Activated CD4-positive, alpha-beta T cell treated with anti-CD3 and anti-CD28 coated beads for 1 hour (primary cell): Measurements from ENCODE around the gene OR2H1.
"Not testable (repeated sequence)": the region's sequence is repeated elsewhere in the genome, so short reads cannot be mapped to it uniquely, and the experiment has no call there.

Experiments
- DNase-seq: peaks from one replicate; pipeline ENCODE4 v3.0.0-alpha.2; 2020

Gene OR2H1

DNA sequence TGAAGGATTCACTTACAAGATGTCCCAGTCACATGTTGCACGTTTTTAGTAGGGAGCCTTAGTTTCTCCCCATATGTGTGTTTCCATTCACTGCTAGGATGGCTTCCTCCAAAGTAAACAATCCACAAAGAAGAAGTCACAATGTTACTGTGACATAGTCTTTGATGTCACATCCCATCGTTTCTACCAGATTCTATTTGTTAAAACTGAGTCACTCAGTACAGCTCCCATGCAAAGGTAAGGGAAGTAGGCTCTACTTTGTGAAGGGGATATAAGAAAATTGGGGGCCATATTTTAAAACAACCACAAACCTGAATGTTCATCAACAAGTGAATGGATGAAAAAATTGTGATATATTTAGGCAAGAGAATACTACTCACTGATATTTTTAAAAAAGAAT, at the start of gene OR2H1, which contains the start of gene OR11A1:
OR2H1 (plus strand) TSS at position 185 of the 400 bp plus-strand sequence. CDS start 4,615 bp downstream, outside the sequence.
OR11A1 (minus strand) TSS at position 101 of the 400 bp plus-strand sequence. CDS start 29,430 bp downstream, outside the sequence.
- no peak for DNase-seq

GRCh38 chr6:29414588-29414987, 42.4 kb upstream of the OR2H1 start, which contains the start of gene OR12D1:
Gene OR12D1 (plus strand): TSS chr6:29414928.
- DNase-seq = no peak

- DNase-seq = no peak
Observed at GRCh38 chr6:29419516-29419915, 37.4 kb upstream of the OR2H1 start.

DNA sequence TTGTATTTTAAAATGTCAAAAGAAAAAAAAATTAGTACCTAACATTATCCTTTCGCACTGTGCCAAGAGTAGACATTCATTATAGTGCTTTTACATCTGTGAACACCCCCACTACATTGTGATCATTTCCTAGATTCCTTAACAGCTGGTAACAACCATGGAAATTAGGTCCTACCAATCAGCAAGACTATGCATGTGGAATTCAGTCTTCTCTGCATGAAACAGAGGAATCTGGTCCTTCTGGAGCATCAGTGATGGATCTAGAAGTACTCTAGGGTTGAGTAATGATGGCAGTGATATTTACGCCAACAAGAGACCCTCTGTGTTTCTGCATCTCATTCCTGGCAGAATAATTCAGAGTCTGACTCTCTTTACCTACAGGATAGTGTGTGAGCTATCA, 32.8 kb upstream of the OR2H1 start:
- no peak for DNase-seq

DNA sequence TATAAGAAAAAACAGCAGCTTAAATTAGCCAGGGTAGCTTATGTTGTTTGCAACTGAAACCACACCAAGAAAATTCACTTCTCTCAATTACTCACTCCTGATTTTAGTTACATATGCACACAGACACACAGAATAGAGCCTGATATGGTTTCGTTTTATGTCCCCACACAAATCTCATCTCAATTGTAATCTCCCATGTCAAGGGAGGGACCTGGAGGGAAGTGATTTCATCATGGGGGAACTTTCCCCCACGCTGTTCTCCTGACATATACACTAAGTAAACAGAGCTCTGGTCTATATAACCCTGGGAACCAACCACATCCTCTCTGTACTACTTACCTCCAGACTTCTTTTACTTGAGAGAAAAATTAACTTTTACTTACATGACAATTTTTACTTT, 32.4 kb upstream of the OR2H1 start:
- DNase-seq = no peak

DNA sequence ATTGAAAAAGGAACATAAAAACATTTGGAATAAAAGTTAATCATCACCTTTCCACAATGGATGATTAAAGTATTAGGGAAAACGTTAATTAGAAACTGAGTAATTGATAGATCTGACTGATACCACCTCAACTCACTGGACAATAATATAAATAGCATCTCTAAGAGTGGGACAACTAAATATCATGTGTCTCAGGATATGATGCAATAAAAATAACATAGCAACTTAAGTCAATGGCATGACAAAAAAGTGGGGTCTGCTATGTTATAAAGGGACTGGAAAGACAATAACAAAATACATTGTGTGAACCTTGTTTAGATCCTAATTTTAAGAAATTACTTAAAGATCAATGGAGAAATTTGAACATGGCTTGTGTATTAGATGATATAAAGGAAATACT, 31.9 kb upstream of the OR2H1 start:
- no peak for DNase-seq

DNA sequence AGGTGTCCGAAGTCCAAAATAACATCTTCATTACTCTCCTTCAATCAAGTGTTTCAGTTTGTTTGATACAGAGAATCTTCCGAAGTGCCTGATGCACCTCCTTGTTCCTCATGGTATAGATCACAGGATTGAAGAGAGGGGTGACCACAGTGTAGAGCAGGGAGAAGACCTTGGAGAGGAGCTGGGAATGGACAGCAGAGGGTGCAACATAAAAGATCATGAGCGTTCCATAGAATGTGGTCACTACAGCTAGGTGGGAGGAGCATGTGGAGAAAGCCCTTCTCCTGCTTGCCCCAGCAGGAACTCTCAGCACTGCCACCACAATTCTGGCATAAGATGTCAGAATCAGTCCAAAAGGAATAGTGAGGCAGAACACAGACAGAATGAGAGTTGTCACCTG, 30.3 kb upstream of the OR2H1 start:
- DNase-seq = no peak

DNA sequence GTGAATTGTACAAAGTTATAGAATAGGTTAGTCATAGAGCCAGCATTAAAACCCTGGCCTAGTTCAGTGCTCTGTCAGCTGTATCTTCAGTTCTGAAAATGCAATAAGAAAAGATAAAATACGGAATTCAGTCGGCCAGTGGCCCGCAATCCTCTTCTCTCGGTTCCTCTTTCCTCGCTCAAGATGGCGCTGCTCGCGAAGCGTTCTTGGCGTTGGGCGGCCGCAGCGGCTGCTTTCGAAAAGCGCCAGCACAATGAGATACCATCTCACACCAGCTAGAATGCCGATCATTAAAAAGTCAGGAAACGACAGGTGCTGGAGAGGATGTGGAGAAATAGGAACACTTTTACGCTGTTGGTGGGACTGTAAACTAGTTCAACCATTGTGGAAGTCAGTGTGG, 20.2 kb upstream of the OR2H1 start:
- DNase-seq = not testable (repeated sequence)

GRCh38 chr6:29439006-29439405, 17.9 kb upstream of the OR2H1 start, which contains the start of gene OR10C1:
Gene OR10C1 (plus strand): TSS chr6:29439306. CDS start chr6:29440016, 710 bp downstream.
- no peak for DNase-seq

DNA sequence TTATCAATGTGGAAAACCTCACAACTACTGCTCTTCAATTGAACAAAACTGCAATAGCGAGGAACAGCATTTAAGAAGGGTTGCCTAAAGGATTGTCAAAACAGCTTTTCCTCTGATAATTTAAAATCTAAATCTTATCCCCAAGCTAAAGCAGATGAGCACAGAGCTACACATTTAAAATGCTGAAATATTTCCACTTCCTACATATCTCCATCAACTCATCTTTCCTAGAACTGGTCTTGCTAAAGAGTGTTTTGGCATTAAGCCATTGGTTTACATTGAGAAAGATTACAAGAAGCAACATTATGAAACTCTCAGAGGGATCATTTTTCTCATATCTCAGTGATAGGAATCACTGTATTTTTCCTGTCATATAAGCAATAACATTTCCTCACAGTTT, 14.2 kb upstream of the OR2H1 start:
- DNase-seq = no peak

DNA sequence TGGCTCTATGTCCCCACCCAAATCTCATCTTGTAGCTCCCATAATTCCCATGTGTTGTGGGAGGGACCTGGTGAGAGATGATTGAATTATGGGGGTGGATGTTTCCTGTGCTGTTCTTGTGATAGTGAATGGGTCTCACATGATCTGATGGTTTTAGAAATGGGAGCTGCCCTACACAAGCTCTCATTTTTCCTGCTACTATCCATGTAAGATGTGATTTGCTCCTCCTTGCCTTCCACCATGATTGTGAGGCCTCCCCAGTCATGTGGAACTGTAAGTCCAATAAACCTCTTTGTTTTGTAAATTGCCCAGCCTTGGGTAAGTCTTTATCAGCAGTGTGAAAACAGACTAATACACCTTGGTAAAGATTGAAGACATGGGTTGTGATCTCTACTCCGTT, 12.9 kb upstream of the OR2H1 start:
- DNase-seq = not testable (repeated sequence)

- DNase-seq = no peak
Observed at GRCh38 chr6:29447670-29448069, 9.3 kb upstream of the OR2H1 start.

- no peak for DNase-seq
Observed at GRCh38 chr6:29451471-29452193, 5.3 kb upstream of the OR2H1 start.

DNA sequence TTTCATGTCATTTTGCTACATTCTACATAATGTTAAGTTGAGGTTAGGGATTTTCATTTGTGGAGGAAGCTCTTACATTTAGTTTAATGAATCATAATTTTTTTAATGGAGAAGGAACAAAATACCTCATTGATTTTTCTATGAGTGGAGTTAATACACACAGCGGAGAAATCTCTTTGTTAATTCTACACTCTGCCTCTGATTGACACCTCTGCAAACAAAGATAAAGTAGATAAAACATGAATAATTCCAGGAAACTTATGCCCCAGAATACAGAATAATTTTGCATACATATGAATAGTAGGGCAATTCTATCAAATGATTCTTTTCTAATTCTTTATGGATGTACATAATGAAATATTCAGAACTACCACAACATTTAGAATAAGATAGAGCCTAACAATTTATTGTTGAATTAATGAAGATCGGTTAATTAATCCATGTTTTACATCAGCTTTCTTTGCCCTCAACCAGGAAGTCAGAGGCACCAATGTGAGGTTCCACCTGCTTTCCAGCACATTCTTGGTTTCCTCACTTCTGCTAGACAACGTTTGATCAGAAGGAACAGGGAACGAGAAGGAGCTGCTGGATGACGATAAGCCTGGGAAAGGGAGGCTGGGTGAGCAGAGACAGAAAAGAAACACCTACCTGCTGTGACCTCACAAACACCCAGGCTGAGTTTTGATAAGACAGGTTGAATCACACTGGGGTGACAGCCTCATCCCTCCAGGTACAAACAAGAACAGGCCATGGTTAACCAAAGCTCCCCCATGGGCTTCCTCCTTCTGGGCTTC, 4.3 kb downstream of the OR2H1 start:
- no peak for DNase-seq

GRCh38 chr6:29462022-29462421, 5.1 kb downstream of the OR2H1 start:
- DNase-seq = no peak

DNA sequence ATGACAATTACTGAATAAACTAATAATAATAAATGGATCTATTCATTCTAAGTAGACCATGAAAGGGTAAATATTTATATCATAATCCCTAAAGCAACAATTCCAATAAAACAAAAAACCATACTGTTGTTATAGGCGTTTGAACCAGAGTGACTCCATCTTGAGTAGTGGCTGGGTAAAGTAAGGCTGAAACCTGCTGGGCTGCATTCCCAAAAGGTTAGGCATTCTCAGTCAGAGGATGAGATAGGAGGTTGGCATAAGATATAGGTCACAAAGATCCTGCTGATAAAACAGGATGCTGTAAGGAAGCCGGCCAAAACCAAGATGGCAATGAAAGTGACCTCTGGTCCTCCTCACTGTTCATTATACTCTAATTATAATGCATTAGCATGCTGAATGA, 8.3 kb downstream of the OR2H1 start:
- no peak for DNase-seq

DNA sequence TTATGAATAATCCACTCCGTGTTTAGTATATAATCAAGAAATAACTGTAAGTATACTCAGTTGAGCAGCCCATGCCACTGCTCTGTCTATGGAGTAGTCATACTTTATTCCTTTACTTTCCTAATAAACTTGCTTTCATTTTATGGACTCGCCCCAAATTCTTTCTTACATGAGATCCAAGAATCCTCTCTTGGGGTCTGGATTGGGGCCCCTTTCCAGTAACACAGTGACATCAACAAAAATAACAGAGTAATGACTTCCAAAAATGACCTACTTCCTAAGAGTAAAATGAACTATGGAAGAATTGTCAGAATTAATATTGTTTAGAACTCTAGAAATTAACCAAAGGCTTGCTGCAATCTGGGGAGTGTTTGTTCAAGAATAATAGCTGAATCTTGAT, 8.8 kb downstream of the OR2H1 start:
- no peak for DNase-seq

DNA sequence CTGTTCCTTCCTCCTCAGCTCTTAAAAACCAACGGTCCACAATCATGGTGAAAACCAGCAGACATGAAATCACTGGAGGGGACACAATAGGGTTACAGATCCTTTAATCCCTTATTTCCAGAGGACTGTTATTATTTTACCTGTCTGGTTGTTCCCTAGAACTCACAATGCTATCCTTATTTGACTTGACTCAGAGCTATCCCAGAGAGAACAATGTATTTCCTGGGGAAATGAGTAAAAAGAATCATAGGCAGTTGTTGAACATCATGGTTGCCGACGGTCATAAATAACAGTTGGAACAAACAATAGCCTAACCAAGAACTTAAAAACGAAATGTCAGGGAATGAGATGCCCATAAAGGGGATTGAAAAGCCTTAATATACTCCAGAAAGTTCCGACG, 9.3 kb downstream of the OR2H1 start:
- DNase-seq = no peak

- DNase-seq = no peak
Observed at GRCh38 chr6:29474996-29475395, 18.0 kb downstream of the OR2H1 start.

DNA sequence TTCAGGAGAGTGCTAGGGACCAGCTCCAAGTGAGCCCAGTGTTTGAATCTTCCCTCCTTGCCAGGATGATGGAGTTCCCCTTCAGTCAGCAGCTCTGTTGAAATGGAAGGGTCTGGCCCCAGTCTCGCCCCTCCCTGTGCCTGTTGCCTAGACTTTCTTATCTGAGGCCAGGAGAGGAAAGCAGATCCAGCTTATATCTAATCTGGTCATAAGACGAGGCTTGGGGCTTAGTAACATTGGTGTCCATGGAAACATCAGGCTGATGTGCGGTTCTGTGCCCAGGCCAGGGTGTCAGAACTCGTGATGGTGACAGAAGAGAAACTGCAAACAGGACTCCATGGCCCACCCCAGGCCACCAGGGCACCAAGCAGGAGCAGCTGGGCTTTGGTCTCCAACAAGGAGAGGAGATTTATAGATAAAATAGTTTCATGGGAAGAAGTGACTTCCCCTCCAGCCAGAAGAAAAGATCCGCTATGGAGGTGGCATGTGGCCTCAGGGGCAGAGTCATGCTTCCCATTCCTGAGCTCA, 21.0 kb downstream of the OR2H1 start:
- no peak for DNase-seq

DNA sequence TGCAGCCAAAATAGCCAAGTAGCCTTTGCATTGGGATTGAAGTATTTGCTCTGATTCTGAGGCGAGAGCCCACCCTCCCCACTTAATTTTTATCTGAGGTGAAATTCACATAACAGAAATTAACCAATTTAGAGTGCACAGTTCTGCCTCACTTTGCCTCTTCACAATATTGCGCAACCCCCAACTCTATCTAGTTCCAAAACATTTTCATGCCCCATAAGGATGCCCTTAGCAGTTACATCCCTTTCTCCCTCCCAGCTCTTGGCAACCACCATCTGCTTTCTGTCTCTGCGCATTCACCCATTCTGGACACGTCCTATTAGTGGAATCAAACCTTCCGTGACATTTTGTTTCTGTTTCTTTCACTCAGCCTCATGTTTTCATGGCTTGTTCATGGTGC, 21.8 kb downstream of the OR2H1 start:
- no peak for DNase-seq

DNA sequence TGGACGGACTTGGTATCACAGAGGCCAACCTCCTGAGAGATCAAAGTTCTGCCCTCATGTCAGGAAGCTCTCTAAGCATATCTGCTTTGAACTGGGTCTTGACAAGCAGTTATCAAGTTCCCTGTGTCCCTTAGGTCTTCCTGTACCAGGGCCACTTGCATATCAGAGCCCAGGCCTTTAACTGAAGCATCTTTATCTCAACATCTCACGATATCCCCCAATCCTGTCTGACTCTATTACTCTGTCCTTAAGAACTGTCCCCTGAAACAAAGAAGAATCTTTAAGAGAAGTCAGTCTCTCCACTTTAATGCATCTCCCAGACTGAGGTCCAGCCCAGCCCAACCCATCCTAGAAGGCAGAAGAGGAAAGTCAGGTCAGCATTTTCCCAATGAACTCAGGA, 22.6 kb downstream of the OR2H1 start:
- no peak for DNase-seq

DNA sequence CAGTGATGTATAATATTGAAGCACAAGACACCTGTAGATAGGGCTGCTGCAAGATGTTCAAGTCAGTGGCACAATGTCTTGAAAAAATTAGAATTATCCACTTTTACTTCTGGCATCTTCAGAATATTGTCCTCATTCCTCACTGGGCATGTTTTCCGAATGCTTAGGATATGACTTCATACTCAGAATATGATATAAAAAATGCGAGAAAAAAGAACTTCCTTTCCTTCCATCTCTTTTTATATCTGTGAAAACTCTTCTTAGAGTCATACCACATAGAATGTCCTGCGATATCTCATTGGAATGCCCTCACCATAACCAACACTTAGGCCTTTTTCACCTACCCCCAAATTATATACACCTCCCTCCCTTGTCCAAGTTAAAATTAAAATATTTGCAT, 26.2 kb downstream of the OR2H1 start:
- DNase-seq = no peak

GRCh38 chr6:29483735-29484134, 26.8 kb downstream of the OR2H1 start:
- DNase-seq = no peak
